ENCODE results near the gene POMT1. TPM values are rescaled to one million over a fixed set of nuclear protein-coding genes. Genes with fewer than 3 reads are reported as not detected.

The POMT1 gene
- total and polyA plus RNA-seq, 2 of the 8 experiments (the other 6 are each of a cell fraction or from before 2014, with no cell fraction given): 22.3 to 33.2 TPM

DNA sequence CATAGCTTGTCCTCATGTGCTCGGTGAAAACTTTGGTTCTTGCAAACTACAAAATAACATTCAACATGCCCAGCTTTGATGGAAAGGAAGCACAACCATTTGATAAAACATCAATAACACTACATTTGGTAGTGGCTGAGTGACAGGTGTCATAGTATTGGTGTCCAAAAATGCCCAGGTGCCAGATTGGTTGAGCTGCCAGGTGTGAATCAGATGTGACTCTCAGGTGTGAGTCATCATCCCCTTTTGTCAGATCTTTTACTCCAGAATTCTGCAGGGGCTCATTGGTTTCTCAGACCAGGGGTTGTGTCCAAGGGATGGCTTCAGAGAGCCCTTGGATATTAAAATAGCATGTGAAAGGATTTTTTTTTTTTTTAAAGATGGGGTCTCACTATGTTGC lies 22.5 kb upstream of the POMT1 start:
- H3K4me2 ChIP-seq (ENCODE audit: insufficient read depth in 1 of 2, low read depth in 2 of 2, low read length in 2 of 2): no peak overlapping the region
- H2AFZ ChIP-seq (ENCODE audit: low read length): no peak overlapping the region
- CTCF ChIA-PET (ENCODE audit: partially characterized antibody): interaction anchor here (0.7 to 3.1 kb wide), 10 partner anchors 10 to 113 kb away, joined by 3 to 9 read pairs (median 4); no protein-coding TSS in a partner anchor
- no peak overlapping the region for H4K91ac ChIP-seq (replicated peaks; ENCODE audit: insufficient read length, low read length)
- WGBS, 2 experiments (ENCODE audit: extremely low coverage in 1 of 2, insufficient coverage in 1 of 2, insufficient read length in 1 of 2, insufficient replicate concordance in 2 of 2, low coverage in 1 of 2, low lambda C conversion rate in 2 of 2, missing lambda C conversion rate in 1 of 2): 95% methylated on average over 1 of the region's 1 CpG; no CpG with 5 or more reads in 1 of the 2 experiments
- H3K79me1 ChIP-seq (ENCODE audit: low read depth, low read length): peaks cover 10% of the 10 kb centered on the region; the same call in 1 of the 2 replicates
- H3K36me3 ChIP-seq (ENCODE audit: control insufficient read depth in 2 of 4, insufficient read depth in 4 of 4, low read length in 3 of 4): peaks cover 69 to 95% (median 88%) of the 10 kb centered on the region in 4 experiments
- no peak overlapping the region for H2AK5ac ChIP-seq (ENCODE audit: low read depth, low read length)
- no peak overlapping the region for H3K18ac ChIP-seq (ENCODE audit: extremely low read depth, low read length)
- H3K27ac ChIP-seq (ENCODE audit: low read depth, low read length): no peak overlapping the region
- H4K8ac ChIP-seq (ENCODE audit: extremely low read depth, insufficient read depth, low read length): no peak overlapping the region; the same call in 1 of the 2 replicates
- no peak for FAIRE-seq
- H3K4me1 ChIP-seq (replicated peaks in 1 of 4; ENCODE audit: control insufficient read depth in 3 of 4, insufficient read depth in 4 of 4, low read length in 3 of 4): no peaks in the 10 kb centered on the region
- H4K20me1 ChIP-seq (replicated peaks in 1 of 2; ENCODE audit: control insufficient read depth in 1 of 2, insufficient read depth in 2 of 2, low read length in 2 of 2): peaks cover 2 to 29% of the 10 kb centered on the region in 2 experiments
- H3K23ac ChIP-seq (ENCODE audit: insufficient read length): no peak overlapping the region
- H2BK120ac ChIP-seq (replicated peaks; ENCODE audit: low read depth, low read length): no peak overlapping the region
- H3K4me3 ChIP-seq (ENCODE audit: extremely low read depth in 1 of 4, insufficient read depth in 2 of 4, low read depth in 3 of 4, low read length in 4 of 4): no peak overlapping the region
- no peaks in the 10 kb centered on the region for H3K27me3 ChIP-seq (replicated peaks in 1 of 4; ENCODE audit: control insufficient read depth in 3 of 4, extremely low read depth in 1 of 4, insufficient read depth in 3 of 4, low read length in 3 of 4)
- H3K4ac ChIP-seq (replicated peaks; ENCODE audit: insufficient read length, low read depth, low read length): no peak overlapping the region
- H3K14ac ChIP-seq (ENCODE audit: insufficient read length): no peak overlapping the region
- no peak overlapping the region for H2BK20ac ChIP-seq (ENCODE audit: low read length)
- H3K56ac ChIP-seq (replicated peaks; ENCODE audit: insufficient read length, low read depth, low read length): no peak overlapping the region
- DNase-seq (ENCODE audit: low read depth in 1 of 2, low spot score in 2 of 2): no peak
- POLR2A ChIA-PET (ENCODE audit: partially characterized antibody): interaction anchor here (1.2 to 1.5 kb wide), 2 partner anchors 12 to 43 kb away, joined by 3 to 4 read pairs; no protein-coding TSS in a partner anchor
- H3K9me3 ChIP-seq (ENCODE audit: insufficient read depth in 2 of 2, low read depth in 1 of 2, low read length in 1 of 2): no peaks in the 10 kb centered on the region
- no peak overlapping the region for H2BK15ac ChIP-seq (ENCODE audit: low read length)
- H3K79me2 ChIP-seq (ENCODE audit: control insufficient read depth in 1 of 2, insufficient read depth in 2 of 2, low read length in 2 of 2): peaks cover 0 to 17% of the 10 kb centered on the region in 2 experiments; a peak in 1 of 4 replicates
- no peak overlapping the region for H2BK5ac ChIP-seq (ENCODE audit: low read depth, low read length)
- no peaks in the 10 kb centered on the region for H3K23me2 ChIP-seq (ENCODE audit: low read depth, low read length)
- H4K5ac ChIP-seq (ENCODE audit: insufficient read length, low read depth, low read length): no peak overlapping the region
- H3K9ac ChIP-seq (replicated peaks in 1 of 4; ENCODE audit: extremely low read depth in 1 of 4, low read depth in 3 of 4, low read length in 3 of 4): no peak overlapping the region
- H2BK12ac ChIP-seq (ENCODE audit: low read depth, low read length): no peak overlapping the region
- TF ChIP-seq, protein P1, sequence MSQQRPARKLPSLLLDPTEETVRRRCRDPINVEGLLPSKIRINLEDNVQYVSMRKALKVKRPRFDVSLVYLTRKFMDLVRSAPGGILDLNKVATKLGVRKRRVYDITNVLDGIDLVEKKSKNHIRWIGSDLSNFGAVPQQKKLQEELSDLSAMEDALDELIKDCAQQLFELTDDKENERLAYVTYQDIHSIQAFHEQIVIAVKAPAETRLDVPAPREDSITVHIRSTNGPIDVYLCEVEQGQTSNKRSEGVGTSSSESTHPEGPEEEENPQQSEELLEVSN (IDR thresholded peaks at IDR 0.05): no peak
- TF ChIP-seq TAF7 (optimal IDR thresholded peaks at IDR 0.05; ENCODE audit: borderline replicate concordance, low read depth, low read length): no peak
- TF ChIP-seq CBX8 (IDR thresholded peaks at IDR 0.05; ENCODE audit: borderline replicate concordance, low read depth, low read length): no peak
- no peak for TF ChIP-seq JUN (IDR thresholded peaks at IDR 0.05; ENCODE audit: low read depth, low read length)
- no peak for TF ChIP-seq EP300 (IDR thresholded peaks at IDR 0.05; ENCODE audit: borderline replicate concordance in 1 of 2, low read depth in 2 of 2, low read length in 2 of 2)
- TF ChIP-seq, protein P2, sequence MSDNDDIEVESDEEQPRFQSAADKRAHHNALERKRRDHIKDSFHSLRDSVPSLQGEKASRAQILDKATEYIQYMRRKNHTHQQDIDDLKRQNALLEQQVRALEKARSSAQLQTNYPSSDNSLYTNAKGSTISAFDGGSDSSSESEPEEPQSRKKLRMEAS (IDR thresholded peaks at IDR 0.05): no peak
- TF ChIP-seq NRF1 (IDR thresholded peaks at IDR 0.05; ENCODE audit: low read depth, low read length): no peak
- no peak for TF ChIP-seq CTBP2 (IDR thresholded peaks at IDR 0.05; ENCODE audit: borderline replicate concordance, insufficient read depth, insufficient read length, low read length)
- TF ChIP-seq, protein P3, sequence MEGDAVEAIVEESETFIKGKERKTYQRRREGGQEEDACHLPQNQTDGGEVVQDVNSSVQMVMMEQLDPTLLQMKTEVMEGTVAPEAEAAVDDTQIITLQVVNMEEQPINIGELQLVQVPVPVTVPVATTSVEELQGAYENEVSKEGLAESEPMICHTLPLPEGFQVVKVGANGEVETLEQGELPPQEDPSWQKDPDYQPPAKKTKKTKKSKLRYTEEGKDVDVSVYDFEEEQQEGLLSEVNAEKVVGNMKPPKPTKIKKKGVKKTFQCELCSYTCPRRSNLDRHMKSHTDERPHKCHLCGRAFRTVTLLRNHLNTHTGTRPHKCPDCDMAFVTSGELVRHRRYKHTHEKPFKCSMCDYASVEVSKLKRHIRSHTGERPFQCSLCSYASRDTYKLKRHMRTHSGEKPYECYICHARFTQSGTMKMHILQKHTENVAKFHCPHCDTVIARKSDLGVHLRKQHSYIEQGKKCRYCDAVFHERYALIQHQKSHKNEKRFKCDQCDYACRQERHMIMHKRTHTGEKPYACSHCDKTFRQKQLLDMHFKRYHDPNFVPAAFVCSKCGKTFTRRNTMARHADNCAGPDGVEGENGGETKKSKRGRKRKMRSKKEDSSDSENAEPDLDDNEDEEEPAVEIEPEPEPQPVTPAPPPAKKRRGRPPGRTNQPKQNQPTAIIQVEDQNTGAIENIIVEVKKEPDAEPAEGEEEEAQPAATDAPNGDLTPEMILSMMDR (IDR thresholded peaks at IDR 0.05; ENCODE audit: control extremely low read depth in 1 of 3, insufficient read depth in 1 of 3, low read depth in 1 of 3, low read length in 3 of 3): no peak
